NCI-H446 (cell line): ENCODE measurements around the gene ARHGEF12.

Experiments
- DNase-seq, 2 experiments: peaks; one replicate each; lab custom pipeline; 2025; lab: John Stamatoyannopoulos, UW

Gene ARHGEF12

DNA sequence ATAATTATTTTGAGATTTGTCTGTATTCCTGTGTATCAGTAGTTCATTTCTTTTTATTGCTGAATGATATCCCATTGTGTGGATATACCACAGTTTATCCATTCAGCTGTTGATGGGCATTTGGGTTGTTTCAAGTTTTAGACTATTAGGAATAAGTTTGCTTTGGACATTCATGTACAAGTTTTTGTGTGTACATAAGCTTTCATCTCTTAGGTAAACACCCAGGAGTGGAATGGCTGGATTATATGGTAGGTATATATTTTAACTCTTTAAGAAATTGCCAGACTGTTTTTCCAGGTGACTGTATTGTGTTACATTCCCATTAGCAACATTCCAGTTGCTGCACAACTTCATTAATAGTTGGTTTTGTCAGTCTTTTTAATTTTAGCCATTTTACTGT is 52.0 kb downstream of the ARHGEF12 start:
- no peak for DNase-seq

DNA sequence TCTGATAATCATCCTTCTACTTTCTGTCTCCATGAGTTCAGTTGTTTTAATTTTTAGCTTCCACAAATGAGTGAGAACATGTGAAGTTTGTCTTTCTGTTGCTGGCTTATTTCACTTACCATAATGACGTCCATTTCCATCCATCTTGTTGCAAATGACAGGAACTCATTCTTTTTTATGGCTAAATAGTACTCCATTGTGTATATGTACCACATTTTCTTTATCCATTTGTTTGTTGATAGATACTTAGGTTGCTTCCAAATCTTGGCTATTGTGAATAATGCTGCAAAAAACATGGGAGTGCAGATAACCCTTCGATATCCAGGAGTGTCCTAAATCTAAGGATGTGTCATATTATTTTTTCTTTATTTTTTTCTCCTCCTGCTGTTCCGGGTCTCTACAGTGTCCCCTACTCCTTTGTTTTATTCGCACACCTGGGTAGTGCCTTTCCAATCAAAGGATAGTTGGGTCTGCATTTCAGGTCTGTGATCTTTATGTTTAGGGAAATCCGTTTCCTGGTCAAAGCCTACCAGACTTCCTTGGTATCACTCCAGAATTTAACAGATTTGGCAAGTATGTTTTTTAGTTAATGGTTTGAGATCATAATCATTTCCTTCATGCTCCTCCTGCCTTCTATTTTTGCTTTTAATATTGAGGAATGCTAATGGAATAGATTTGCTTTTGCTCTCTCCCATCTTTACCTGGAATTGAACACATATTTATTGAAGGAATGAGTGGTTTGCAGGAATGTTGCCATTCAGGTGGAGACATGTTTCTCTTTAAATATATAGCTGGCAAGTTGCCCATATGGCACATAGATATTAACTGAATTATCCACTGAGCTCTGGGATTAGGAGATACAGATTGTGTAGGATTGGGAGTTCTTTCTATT is 53.7 kb downstream of the ARHGEF12 start:
- no peak for DNase-seq

DNA sequence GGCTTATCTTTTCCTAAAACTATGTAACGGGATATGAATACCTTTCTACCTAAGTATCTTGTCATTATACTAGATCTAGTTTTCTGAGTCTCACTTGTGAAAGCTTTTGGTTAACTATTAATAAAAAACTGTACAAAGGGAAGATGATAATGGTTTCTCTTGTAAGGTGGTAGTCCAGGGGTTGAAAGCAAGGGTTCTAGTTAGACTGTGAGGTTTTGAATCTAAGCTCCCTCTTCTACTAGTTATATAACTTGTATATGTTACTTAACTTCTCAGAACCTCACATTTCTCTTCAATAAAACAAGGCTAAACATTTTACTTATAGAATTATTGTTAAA is 54.3 kb downstream of the ARHGEF12 start:
- DNase-seq, result no peak

DNA sequence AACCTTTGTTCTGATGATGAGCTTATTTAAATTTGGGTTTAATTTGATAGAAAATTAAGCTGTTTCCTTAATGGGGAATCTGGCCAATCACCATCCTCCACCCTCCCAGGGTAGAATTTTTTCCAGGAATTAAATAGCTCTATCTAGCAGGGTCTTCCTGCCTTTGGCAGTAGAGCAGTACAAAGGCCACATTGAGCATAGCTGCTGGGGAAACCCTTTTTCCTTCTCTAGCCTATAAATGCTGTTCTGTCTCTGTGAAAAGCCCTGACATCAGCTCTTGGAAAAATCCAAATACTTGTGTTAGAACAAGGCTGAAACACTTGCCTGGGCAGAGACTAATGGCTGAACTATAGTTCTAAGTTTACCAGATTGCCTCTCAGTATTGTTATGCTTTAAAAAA is 55.1 kb downstream of the ARHGEF12 start:
- no peak for DNase-seq

DNA sequence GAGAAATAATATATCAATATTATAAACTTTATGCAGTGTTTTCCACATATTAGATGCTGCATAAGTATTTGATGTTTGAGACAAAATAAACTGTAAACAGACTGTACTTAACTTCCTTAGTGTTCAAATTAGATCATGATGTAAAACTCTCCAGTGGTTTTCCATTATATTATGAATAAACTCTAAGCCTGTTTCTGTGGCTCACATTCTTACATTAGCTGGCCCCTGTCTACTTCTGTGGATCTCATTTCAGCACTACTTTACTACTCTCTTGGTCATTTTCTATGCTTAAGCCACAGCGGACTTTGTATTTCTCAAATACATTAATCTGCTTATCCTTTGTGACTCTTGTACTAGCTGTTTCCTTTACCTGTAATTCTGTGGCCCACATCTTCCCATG is 55.6 kb downstream of the ARHGEF12 start:
- no peak for DNase-seq

DNA sequence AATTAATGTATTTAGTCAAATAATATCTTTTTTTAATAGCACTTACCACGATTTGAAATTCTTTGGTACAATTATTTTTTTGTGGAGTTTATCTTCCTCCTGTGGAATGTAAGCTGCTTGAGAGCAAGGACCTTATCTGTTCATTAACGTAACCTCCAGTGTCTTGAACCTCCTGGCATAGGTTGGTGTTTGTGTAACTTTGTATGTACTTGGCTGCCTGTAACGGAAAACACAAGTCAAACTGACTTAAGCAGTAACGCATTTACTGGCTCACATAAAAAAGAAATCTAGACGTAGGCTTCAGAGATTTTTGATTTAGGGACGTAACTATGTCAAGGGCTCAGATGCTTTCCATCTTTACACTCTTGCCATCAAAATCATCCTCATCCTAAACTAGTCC is 56.1 kb downstream of the ARHGEF12 start:
- no peak for DNase-seq

DNA sequence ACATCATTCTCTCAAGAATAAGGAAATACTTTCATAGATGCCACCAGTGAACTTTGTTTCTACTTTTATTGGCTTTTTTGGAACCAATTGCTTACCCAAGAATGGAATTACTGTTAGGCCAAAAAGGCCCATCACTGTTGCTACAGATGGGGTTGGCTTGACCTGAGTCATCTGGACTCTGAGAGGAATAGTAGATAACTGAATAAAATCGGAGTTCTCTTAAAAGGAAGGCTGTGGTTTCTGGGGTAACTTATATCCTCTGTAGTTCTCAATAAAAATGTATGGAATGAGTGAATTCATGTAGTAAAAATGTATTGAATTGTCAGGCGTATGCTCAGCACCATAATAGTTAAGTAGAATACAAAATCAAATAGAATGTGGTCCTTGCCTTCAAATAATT is 56.6 kb downstream of the ARHGEF12 start:
- no peak for DNase-seq

DNA sequence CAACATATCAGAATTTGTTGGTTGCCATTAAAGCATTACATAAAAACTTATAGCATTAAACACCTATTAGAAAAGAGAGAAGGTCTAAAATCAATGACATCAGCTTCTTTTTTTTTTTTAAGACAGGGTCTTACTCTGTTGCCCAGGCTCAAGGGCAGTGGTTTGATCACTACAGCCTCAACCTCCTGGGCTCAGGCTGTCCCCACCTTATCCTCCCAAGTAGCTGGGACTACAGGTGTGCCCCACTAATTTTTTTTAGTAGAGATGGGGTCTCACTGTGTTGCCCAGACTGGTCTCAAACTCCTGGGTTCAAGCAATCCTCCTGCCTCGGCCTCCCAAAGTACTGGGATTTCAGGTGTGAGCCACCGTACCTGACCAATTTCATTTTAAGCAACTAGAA is 57.9 kb downstream of the ARHGEF12 start:
- DNase-seq, result no peak

DNA sequence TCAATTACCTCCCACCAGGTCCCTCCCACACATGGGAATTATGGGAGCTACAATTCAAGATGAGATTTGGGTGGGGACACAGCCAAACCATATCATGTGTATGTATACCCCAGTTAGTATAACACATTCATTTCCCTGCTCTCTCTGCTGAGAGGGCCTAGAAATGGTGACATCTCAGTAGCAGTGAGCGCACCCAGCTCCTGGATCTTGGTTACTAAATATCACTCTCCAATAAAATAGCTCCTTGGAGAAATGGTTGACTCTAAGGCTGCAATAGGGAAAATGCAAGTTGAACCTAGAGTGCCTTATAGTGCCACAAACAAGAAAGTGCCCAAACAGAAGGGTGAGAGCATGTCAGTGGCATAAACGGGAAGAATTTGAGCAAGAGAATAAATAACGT is 59.6 kb downstream of the ARHGEF12 start:
- no peak for DNase-seq

DNA sequence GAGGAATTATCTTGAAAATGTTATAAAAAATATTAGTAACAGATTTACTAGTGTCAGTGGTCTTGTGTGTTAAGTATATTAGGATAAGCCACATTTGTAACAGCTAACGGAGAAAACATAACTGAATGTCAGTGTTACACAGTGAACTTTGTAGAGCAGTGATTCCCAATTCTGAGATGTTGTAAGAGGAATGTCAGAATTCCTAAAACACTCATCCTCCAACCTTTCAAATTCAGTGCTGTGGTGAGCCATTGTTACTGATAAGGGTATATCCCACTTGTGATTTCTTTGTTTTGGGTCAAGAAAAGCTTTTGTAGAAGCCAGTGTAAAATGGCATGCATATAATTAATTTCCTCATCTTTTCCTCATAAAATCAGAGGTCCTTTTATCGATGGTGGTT is 61.9 kb downstream of the ARHGEF12 start:
- no peak for DNase-seq

DNA sequence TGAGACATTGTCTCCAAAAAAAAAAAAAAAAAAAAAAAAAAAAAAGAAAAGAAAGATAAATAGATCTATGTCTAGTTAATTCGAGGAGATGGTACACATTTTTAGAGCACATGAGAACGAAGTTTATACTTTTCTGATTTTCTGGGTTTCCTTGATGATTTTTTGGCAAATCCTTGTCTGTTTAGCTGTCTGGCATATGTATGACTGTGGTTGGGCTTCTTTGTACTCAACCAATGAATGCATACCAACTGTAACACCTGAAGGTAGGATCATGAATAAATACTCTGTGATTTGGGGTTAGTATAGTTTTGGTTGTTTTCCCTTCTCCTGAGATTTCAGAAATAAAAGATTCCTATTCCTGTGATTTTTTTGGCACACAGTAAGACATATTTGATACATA is 63.1 kb downstream of the ARHGEF12 start:
- no peak for DNase-seq

DNA sequence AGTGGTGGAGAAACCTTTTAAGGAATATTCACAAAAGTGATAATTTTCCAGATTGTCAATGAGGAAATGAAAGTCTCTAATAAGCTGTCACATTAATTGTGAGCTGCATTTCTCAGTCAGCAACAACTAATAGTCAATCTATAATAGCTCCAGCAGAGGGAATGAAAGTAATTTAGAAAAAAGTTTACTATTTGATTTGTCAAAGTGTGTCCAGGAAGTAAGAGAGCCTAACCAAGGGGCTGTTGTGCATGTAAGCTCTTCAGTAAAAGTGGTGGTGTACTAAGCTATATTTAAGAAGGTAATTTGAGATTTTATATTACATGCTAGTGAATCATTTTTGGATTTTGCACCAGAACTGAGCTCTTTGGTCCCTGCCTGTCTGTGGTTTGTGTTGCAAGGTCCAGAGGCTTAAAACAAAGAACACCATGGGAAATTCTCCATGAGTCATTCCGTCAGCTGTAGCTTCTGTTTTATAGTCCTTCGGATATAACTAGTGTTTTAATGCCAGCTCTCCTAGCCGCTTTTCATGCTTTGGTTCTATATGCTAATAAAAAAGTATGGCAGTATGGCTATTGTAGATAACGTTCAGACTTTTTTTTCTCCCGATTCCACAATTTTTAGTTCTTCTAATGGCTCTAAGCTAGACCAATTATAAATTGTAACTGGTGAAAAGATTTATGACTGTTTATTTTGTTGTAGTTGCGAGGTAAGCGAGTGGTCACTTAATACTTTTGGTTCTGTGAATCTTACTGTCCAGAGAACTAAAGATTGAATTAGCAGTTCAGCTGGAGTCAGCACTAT is 64.6 kb downstream of the ARHGEF12 start:
- DNase-seq, result peak in 1 of 2 experiments; percentile 28

DNA sequence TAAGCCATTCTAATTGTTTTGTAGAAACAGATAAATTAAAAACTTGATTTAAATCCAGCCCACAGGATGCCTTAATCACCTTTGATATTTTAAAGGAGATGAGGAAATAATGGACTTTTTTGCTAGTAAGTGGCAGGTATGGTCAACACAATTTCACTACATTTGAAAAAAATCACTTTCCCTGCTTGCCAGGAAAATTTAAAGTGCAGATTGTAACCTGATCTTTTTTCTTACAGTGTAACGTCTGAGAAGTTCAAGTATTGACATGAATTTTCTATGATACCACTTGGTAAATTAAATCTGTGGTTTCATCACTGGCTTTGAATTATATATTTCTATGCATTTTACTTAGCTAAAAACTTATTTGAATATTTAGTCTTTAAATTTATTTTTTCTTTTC is 65.3 kb downstream of the ARHGEF12 start:
- no peak for DNase-seq

DNA sequence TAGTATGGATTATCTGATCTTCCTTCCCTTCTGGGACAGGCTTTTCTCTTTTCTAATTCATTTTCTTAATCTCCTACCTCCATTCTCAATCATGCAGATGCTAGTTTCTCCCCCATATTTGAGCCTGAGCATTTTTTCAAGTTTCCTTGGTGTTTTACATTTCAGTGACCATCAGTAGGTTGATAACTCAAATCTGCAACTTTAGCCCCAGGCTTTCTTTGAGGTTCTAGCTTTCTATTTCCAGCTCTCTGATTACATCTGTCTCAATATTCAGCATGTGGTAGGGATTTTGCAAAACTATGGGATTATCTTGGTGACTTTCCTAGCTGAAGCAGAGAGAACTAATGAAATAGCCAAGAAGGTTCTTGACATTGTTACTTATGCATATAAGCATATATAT is 67.8 kb downstream of the ARHGEF12 start:
- DNase-seq, result no peak

DNA sequence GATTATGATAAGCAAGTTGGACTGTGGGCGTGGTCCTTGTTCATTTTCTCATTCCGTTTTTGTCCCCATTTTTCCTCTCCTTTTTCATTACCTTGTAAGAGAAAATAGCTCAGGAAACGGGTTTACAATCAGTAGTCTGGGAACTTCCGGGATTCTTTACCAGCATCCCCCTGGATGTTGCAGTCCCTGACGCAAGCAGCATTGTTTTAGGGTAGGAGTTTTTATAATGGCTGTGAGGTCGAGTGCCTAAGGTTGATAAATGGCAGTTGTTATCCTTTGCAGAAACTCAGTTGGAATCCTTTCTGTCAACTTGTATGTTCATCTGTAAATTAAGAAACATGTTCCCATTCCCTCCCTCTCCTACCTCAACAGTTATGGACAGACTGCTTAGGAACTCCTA is 68.3 kb downstream of the ARHGEF12 start:
- no peak for DNase-seq

DNA sequence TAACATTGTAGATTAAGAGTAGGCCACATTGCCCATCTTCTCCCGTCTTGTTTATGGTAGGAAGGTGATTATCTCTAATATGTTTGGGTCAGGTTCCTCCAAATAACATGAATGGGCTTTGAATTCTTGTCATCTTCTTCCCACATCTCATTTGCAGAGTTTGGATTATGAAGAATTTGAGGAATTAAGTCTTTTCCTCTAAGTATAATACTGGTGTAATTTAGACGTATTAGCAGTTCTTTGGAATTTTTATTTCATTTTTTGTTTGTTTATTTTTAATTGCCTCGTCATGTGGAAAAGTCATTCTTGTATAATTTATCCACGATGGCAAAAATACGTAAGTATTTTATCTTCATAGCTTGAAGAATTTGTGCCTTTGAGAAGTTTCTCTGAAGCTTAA is 73.4 kb downstream of the ARHGEF12 start:
- DNase-seq, result no peak

DNA sequence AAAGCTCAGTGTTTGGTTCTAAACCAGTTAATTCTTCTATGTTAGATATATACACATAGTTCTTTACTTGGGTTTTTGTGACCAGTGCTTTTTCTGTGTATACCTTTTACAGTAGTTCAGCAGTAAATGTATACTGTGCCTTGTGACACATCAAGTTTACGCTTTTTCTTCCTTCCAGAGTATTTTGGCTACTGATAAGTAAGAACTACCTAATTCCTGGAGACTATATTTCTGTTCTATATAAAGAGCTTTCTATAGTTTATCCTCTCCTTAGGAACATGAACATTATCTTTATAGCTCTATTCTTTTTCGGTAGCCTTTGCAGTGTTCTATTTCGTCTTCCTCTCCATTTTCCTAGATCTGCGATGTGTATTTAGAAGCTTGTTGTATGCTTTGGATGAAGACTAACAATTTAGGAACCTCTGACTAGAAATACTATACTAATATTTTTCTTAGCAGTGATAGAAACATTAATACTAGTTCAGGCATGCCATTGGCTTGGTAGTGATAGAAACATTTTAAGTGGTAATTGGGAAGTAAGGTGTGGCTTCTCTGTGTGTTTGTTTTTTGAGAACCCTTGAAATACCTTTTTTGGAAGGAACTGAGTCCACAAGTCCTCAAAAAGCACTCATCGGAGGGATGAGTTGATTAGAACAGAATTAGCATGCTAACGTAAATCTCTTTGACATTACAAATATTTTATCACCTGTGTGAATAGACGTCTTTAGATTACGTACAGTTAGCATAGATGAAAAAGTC is 74.6 kb downstream of the ARHGEF12 start:
- DNase-seq, result no peak

DNA sequence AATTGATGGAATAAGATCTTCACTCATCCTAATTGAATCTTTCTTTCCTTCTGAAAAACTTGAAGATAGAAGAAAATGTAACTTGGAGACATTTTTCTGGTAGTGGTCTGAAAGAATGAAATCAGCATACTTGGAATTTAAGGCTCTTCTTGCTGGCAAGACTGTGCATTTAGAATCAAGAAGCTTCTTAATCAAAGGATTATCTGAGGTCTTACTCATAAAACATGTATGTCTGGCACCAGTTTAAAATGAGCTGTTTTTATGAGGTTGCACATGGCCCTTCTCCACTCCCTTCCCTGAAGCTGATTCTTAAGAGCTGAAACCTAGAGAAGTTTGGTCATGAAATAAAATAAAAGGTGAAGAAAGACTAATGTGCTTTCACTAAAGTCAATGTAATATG is 77.3 kb downstream of the ARHGEF12 start:
- no peak for DNase-seq

DNA sequence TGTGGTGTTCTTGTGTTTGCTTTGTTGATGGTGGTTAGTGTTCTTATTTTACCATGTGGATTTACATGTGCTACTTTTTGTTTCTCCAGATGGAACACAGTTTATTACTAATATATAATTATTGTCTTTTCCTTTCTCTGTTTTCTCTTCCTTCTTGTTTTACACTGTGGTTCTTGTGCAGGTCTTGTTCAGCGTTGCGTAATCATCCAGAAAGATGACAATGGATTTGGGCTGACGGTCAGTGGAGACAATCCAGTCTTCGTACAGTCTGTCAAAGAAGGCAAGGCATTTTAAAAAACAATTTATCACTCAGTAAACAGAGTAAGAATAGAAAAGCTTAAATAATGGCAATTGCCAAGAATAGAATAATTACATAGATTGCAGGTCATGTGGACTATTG is 84.4 kb downstream of the ARHGEF12 start:
- no peak for DNase-seq

DNA sequence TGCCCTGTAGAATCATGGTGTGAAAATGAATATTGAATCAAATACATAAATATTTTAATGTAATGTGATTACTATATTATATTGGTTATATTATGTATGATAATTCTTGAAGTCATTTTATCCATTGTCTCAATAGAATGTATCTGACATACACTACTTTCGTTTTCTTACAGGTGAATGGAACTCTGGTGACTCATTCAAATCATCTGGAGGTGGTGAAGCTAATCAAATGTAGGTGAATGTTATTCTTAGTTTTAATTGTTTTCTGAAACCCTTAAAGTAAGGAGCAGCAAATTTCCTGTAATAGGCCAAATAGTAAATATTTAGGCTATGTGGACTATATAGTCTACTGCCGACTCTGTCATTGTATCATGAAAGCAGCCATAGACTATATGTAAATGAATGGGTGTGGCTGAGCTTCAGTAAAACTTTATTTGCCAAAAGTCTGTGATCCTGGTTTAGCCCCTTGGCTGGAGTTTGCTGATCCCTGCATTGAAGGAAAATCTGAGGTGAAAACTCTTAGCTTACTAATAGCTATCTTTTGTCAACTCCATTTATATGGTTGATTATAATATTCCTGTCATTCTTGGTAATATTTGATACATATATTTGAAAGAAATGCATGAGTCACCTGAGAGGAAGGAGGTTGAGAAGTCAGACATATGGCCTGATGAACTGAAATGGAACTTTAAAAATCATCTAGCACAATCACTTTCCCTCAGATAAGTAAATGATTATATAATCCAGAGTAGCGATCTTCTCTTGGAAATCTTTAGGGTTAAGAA is 88.2 kb downstream of the ARHGEF12 start:
- no peak for DNase-seq

DNA sequence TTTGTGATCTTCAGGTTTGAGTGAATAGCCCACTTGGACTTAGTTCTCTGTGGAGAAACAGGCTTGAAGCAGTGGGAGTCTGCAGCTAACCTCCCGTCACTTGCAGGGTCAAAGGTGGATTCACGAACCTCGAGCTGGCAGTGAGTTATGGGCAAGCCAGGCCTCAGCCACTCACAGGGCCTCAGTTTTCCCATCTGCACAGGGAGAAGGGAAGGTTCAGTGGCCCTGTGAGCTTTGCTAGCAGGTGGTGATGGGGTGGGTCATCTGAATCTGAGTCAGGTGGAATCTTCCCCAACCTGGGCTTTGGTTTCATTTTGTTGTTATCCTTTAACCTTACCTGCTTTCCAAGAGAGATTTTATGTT is 88.7 kb downstream of the ARHGEF12 start:
- no peak for DNase-seq

DNA sequence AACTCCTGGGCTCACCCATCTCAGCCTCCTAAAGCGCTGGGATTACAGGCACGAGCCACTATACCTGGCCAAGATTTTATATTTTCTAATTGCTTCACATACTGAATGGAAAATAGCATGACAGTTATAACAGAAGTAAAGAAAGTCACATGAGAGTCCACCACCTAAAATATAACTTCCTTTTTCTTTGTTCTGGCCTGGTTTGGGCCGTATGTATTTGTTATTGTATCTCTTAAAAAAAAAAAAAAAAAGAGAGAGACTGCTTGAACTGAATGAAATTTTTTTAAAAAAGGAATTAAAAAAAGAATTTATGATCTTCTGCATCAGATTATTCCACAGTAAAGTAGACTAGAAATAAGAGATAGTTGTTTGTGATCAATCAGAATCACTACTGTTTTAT is 89.3 kb downstream of the ARHGEF12 start:
- DNase-seq, result no peak
